ENCODE results near the gene TET3.
A peak's percentile ranks its signal among the peaks of the same experiment; 100 is the strongest.
"Not testable (repeated sequence)": the region's sequence is repeated elsewhere in the genome, so short reads cannot be mapped to it uniquely, and the experiment has no call there.

Gene TET3

DNA sequence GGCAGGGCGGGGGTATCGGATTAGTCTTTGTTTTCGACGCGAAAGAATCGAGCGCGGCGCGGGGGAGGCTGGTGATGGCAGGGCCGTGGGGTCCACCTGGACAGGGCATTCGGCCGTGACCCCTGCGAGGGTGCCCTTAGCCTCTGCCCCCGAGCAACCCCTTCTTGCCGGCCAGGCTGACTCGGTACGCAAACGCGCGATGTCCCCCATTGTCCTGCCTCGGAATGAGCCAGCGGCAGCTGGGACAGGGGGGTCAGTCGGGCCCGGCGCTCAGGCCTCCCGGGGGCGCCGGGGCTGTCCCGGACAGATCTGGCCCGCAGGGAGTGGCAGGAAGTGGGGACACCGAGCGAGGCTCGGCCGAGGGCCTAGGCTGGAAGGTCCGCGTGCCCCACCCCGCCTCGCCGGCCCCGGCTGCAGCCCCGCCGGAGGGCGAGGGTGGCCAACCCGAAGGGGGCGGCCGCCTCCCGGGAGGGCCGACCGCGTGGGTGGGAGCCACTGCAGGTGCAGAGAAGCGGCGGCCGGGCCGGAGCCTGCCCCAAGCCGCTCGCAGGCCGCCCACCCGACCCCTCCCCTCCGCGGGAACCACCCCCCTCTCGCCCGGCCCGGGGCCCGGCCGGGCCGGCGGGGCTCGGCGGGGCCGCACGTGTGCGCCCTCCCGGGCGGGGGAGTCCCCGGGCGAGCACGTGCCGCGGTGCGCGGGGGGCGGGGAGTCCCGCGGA lies at the start of gene TET3:
TET3 (plus strand) TSS at position 708 of the 719 bp plus-strand sequence. CDS start 1,494 bp downstream, outside the sequence.
- DNase-seq = peak; percentile 38
- peaks cover 32% of the 10 kb centered on the region for H3K36me3 Mint-ChIP-seq
- H3K27me3 Mint-ChIP-seq = peaks cover 33% of the 10 kb centered on the region
- H3K9me3 Mint-ChIP-seq = no peaks in the 10 kb centered on the region
- peak within 1 kb of the TSS; percentile 77 for H3K4me3 Mint-ChIP-seq
- peaks cover 77% of the 10 kb centered on the region for H3K4me1 Mint-ChIP-seq
- CTCF ChIA-PET = no interaction called here
- H3K27ac Mint-ChIP-seq = peak within 1 kb of the TSS; percentile 85

DNA sequence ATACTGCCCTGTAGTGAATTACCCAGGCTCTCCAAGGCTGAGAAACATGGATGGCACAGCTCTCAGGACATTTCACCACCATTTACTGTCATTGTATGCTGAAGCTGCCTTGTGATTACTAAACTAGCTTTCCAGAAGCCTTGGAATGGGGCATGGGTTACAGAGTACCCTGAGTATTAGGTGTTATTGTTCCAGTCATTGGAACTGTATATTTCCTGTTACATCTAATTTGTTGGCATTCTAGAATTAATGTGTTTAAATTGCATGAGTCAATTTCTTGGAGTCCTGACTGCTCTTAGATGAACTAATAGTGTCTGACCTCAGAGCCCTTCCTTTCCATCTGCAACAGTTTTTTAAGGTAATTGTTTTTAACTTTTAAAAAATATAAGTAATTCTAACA lies 49.1 kb upstream of the TET3 start:
- CTCF ChIA-PET = interaction anchor here (1.6 to 4.0 kb wide), 2 partner anchors 16 to 108 kb away, joined by 3 to 22 read pairs; partner anchors contain the start of gene STAMBP
- no peak for DNase-seq
- peaks cover 40% of the 10 kb centered on the region for H3K36me3 Mint-ChIP-seq
- no peaks in the 10 kb centered on the region for H3K27me3 Mint-ChIP-seq
- H3K4me1 Mint-ChIP-seq = peaks cover 60% of the 10 kb centered on the region
- H3K9me3 Mint-ChIP-seq = no peaks in the 10 kb centered on the region
- H3K4me3 Mint-ChIP-seq = no peak overlapping the region
- H3K27ac Mint-ChIP-seq = no peak overlapping the region

DNA sequence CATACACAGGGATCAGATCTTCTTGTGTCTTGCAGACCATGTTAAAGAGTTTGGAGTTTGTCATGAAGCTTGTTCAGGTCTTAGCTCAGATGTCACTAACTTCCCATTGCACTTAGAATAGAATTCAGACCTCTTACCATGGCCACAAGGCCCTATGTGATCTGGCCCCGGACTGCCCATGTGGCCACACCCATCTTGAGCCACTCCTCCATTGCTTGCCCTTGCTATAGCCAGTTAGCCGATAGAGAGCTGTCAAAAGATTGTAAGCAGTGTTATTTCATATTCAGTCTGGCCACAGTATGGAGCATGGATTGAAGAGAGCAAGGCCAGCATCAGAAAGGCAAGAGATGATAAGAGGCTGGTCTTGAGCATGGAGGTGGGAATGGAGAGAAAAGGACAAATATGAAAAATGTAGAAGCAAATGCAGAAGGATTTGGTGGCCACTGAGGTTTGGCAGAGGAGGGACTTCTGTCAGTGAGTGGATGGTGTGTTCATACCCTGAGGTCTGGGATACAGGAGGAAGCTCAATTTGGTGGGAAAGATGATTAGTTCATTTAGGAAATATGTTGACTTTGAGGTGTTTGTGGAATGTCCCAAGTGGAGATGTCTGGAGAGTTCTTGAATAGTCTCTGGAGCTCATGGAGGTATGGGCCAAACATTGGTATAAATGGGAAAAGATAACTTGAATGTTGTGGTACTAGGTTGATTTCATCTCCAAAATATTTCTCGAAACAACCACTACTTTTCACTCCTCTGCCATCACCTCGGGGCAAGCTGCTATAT lies 47.4 kb upstream of the TET3 start:
- Mint-ChIP-seq H3K27me3 (no peaks in the 10 kb centered on the region), H3K27ac (no peak overlapping the region), H3K4me3 (no peak overlapping the region), H3K9me3 (no peaks in the 10 kb centered on the region), H3K4me1 (peaks cover 49% of the 10 kb centered on the region), H3K36me3 (peaks cover 35% of the 10 kb centered on the region)
- CTCF ChIA-PET = interaction anchor here (0.6 to 4.0 kb wide), 4 partner anchors 14 to 464 kb away, joined by 3 to 22 read pairs (median 4); partner anchors contain the start of gene STAMBP
- no peak for DNase-seq

DNA sequence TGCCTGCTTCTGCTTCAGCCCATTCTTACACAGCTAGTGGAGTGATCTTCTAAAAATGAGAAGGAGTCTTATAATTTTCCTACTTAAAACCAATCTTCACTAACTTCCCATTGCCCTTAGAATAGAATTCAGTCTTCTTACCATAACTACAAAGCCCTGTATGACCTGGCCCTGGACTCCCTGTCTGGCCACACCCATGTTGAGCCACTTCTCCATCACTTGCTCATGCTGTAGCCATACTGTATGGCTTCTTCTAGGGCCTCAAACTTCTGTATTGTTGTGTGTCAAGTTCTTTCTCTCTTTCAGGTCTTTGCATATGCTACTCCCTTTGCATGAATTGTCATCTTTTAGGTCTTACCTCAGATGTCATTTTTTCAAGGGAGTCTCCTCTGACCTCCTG lies 46.8 kb upstream of the TET3 start:
- Mint-ChIP-seq H3K36me3 (peaks cover 34% of the 10 kb centered on the region), H3K4me1 (peaks cover 44% of the 10 kb centered on the region), H3K4me3 (no peak overlapping the region), H3K9me3 (no peaks in the 10 kb centered on the region), H3K27me3 (no peaks in the 10 kb centered on the region), H3K27ac (no peak overlapping the region)
- CTCF ChIA-PET = interaction anchor here (1.3 to 4.0 kb wide), 2 partner anchors 50 to 110 kb away, joined by 3 to 22 read pairs; partner anchors contain the start of gene STAMBP
- no peak for DNase-seq

DNA sequence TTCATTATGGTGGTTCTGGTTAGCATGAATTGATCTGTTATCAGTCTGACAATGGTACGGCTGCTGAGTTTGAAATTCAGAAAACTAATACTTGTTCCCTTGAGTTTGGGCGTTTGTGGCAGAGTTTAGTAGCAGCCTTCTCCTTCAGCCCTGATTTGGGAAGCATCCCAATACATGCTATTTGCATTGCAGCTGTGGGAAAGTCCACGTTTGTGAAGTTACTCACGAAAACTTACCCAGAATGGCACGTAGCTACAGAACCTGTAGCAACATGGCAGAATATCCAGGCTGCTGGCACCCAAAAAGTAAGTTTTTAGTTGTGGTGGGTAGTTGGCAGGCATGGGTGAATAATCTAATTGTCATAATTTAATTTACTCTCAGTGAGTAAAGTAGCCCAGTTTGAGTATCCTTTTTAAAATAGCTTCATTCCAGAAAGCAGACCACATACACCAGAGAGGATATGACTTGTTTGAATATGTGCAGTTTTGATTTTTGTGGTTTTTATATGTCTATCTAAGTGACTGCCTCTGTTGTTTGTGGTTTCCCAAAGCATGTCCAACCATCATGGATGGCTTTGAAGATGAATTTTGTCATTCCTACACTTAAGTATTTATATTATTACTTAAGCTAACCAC lies 45.9 kb upstream of the TET3 start:
- Mint-ChIP-seq H3K4me1 (peaks cover 40% of the 10 kb centered on the region), H3K9me3 (no peaks in the 10 kb centered on the region), H3K36me3 (peaks cover 29% of the 10 kb centered on the region), H3K27ac (peak overlapping the region; percentile 4), H3K4me3 (no peak overlapping the region), H3K27me3 (no peaks in the 10 kb centered on the region)
- DNase-seq = no peak
- CTCF ChIA-PET = interaction anchor here (0.7 to 4.0 kb wide), 5 partner anchors 31 to 111 kb away, joined by 3 to 22 read pairs (median 4); partner anchors contain the start of gene STAMBP

GRCh38 chr2:73939419-73939818 lies 45.3 kb upstream of the TET3 start:
- Mint-ChIP-seq H3K27ac (no peak overlapping the region), H3K4me3 (no peak overlapping the region)
- CTCF ChIA-PET = interaction anchor here (0.9 to 4.0 kb wide), 4 partner anchors 32 to 112 kb away, joined by 3 to 22 read pairs (median 4); partner anchors contain the start of gene STAMBP

DNA sequence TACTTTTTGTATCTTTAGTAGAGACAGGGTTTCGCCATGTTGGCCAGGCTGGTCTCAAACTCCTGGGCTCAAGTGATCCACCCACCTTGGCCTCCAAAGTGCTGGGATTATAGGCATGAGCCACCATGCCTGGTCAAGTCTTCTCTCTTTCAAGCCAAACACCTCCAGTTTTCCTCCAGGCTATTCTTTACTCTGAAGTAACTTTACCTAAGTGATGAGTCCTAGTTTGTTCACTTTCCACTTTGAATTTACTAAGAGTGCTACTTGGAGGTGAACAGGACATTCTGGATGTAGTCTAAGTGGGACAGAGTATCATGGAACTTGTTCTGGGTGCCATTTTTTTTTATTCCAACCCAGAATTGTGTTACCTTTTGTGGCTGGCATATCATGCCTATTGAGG lies 44.6 kb upstream of the TET3 start:
- H3K9me3 Mint-ChIP-seq, H3K27me3 Mint-ChIP-seq, H3K4me3 Mint-ChIP-seq, DNase-seq, H3K27ac Mint-ChIP-seq, CTCF ChIA-PET: not testable (repeated sequence)
- Mint-ChIP-seq H3K4me1 (peaks cover 43% of the 10 kb centered on the region), H3K36me3 (peaks cover 38% of the 10 kb centered on the region)

More at GRCh38 chr2:73939419-73939818, 45.3 kb upstream of the TET3 start:
- no peaks in the 10 kb centered on the region for H3K27me3 Mint-ChIP-seq
- no peaks in the 10 kb centered on the region for H3K9me3 Mint-ChIP-seq
- peak; percentile 47 for DNase-seq
- H3K36me3 Mint-ChIP-seq = peaks cover 31% of the 10 kb centered on the region
- H3K4me1 Mint-ChIP-seq = peaks cover 40% of the 10 kb centered on the region

- Mint-ChIP-seq H3K9me3 (no peaks in the 10 kb centered on the region), H3K27me3 (no peaks in the 10 kb centered on the region), H3K27ac (no peak overlapping the region), H3K4me3 (no peak overlapping the region), H3K36me3 (peaks cover 47% of the 10 kb centered on the region), H3K4me1 (peaks cover 46% of the 10 kb centered on the region)
- CTCF ChIA-PET = no interaction called here
- DNase-seq = no peak
Observed at GRCh38 chr2:73942664-73943063, 42.0 kb upstream of the TET3 start.

DNA sequence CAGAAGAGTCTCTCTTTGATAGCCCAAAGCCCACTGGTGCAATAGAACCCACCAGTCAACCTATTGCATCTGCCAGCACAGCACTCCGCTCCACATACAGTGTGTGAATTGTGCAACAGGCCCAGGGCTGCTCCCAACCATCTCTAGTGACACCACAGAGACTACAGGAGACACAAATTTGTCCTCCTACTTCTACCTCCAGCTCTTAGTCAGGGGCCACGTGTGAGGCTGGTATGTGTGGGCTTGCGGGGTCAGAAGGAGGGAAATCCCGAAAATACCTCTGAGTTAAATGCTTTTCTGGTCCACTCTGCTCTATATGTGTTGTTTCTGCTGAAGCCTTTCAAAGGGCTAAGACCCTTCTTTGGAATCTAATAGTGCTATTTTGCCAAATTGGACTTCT lies 40.0 kb upstream of the TET3 start:
- no peak overlapping the region for H3K27ac Mint-ChIP-seq
- H3K9me3 Mint-ChIP-seq = no peaks in the 10 kb centered on the region
- no peaks in the 10 kb centered on the region for H3K27me3 Mint-ChIP-seq
- peaks cover 54% of the 10 kb centered on the region for H3K36me3 Mint-ChIP-seq
- CTCF ChIA-PET = no interaction called here
- DNase-seq = no peak
- peaks cover 45% of the 10 kb centered on the region for H3K4me1 Mint-ChIP-seq
- no peak overlapping the region for H3K4me3 Mint-ChIP-seq

- H3K9me3 Mint-ChIP-seq = no peaks in the 10 kb centered on the region
- peaks cover 59% of the 10 kb centered on the region for H3K36me3 Mint-ChIP-seq
- H3K27me3 Mint-ChIP-seq = no peaks in the 10 kb centered on the region
- H3K4me1 Mint-ChIP-seq = peaks cover 50% of the 10 kb centered on the region
- H3K4me3 Mint-ChIP-seq = no peak overlapping the region
- no peak for DNase-seq
- CTCF ChIA-PET = interaction anchor here (1.3 kb wide), 1 partner anchor 49 kb away, joined by 3 read pairs; no protein-coding TSS in a partner anchor
- H3K27ac Mint-ChIP-seq = peak overlapping the region; percentile 2
Observed at GRCh38 chr2:73946215-73946614, 38.5 kb upstream of the TET3 start.

DNA sequence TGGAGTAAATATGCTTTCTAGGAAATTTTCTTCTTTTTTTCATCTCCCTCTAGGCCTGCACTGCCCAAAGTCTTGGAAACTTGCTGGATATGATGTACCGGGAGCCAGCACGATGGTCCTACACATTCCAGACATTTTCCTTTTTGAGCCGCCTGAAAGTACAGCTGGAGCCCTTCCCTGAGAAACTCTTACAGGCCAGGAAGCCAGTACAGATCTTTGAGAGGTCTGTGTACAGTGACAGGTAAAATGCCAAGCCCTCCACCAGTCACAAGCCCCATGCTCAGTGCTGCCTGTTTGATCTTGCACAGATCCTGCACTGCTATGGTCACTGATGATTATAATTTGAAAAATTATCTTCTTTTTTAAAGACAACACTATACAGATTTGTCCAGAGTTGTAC lies 38.0 kb upstream of the TET3 start:
- Mint-ChIP-seq H3K27ac (no peak overlapping the region), H3K36me3 (peaks cover 60% of the 10 kb centered on the region), H3K27me3 (no peaks in the 10 kb centered on the region), H3K4me1 (peaks cover 54% of the 10 kb centered on the region), H3K4me3 (no peak overlapping the region), H3K9me3 (no peaks in the 10 kb centered on the region)
- CTCF ChIA-PET = interaction anchor here (1.3 kb wide), 1 partner anchor 50 kb away, joined by 3 read pairs; no protein-coding TSS in a partner anchor
- no peak for DNase-seq

- H3K36me3 Mint-ChIP-seq = peaks cover 67% of the 10 kb centered on the region
- no peaks in the 10 kb centered on the region for H3K9me3 Mint-ChIP-seq
- peaks cover 63% of the 10 kb centered on the region for H3K4me1 Mint-ChIP-seq
- CTCF ChIA-PET = no interaction called here
- DNase-seq = no peak
- H3K27ac Mint-ChIP-seq = no peak overlapping the region
- no peak overlapping the region for H3K4me3 Mint-ChIP-seq
- no peaks in the 10 kb centered on the region for H3K27me3 Mint-ChIP-seq
Observed at GRCh38 chr2:73947412-73948018, 37.2 kb upstream of the TET3 start.

- Mint-ChIP-seq H3K4me3 (no peak overlapping the region), H3K4me1 (peaks cover 62% of the 10 kb centered on the region), H3K27ac (peak overlapping the region; percentile 15), H3K27me3 (no peaks in the 10 kb centered on the region), H3K9me3 (no peaks in the 10 kb centered on the region), H3K36me3 (peaks cover 67% of the 10 kb centered on the region)
- no peak for DNase-seq
- CTCF ChIA-PET = interaction anchor here (0.9 to 1.5 kb wide), 2 partner anchors 52 to 123 kb away, joined by 3 to 6 read pairs; no protein-coding TSS in a partner anchor
Observed at GRCh38 chr2:73949802-73950201, 34.9 kb upstream of the TET3 start.

Measured in activated naive CD4-positive, alpha-beta T cell treated with anti-CD3 and anti-CD28 coated beads, Interleukin-2, amount 10 ng/mL, durations not matched to agents 7 days and 5 days (primary cell).